Skin of body (tissue), 2 donors: ENCODE data around the gene MYO15B. TPM values are rescaled to one million over a fixed set of nuclear protein-coding genes. Genes with fewer than 3 reads are reported as not detected.
A peak's percentile ranks its signal among the peaks of the same experiment; 100 is the strongest.

ENCODE experiments used
- DNase-seq: peaks from one replicate; lab custom pipeline; 2025; lab: John Stamatoyannopoulos, UW
- total RNA-seq: library from RNA; depleted of rRNA; stranded (reverse); fragments of >200 nt; gene quantifications from one replicate; pipeline ENCODE4 v1.2.3, GENCODE V29; 2014

MYO15B gene
- total RNA-seq, 1 donor from 2014 or later, result 117 TPM

DNA sequence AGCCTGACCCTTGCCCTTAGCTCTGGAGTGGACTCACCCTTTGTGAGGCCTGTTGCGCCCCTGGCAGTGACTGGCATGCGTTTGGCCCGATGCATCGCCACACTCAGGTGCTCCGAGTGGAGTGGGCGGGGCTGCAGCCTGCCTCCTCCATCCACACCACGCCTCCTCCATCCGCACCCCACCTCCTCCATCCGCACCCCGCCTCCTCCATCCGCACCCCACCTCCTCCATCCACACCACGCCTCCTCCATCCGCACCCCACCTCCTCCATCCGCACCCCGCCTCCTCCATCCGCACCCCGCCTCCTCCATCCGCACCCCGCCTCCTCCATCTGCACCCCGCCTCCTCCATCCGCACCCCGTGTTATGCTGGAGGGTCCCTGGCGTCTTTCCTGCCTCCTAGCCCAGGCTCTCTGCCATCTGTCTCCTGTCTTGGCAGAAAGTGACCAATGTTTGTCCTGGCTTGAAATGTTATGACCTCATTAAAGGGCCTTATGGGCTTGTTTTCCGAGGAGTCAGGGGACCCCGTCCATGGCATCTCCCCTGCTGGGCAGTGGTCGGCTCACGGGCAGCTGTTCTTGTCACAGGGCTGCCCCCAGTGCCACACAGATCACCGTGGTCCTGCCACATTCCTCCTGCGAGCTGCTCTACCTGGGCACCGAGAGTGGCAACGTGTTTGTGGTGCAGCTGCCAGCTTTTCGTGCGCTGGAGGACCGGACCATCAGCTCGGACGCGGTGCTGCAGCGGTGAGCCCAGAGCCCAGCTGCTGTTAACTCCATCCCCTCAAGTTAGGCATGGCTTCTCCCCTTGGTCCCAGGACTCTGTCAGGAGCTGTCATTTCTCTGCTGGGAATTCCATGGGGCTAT, 28.7 kb upstream of the MYO15B start:
- DNase-seq, result no peak

DNA sequence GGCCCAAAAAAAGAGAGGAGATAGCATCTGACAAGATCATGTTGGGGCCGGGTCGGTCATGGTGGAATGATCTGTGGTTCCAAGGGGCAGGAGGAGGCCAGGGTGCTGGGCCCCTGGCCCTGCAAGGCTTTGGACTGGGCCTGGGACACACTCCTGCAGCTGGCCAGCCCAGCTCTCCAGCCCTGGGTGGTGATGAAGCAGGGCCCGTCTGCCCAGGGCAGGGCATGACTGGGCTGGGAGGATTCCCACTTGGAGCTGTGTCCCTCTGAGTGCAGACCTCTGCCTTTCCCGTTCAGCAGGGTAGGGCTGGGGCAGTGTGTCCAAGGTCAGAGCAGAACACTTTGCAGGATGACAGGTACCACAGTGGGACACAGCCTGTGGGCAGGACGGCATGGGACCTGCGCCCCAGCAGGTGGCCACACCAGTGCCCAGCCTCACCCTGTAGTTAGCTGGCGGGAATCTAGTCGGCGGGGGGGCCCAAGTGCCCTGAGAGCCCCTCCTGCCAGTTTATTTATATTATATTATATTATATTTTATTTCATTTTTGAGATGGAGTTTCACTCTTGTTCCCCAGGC, 27.6 kb upstream of the MYO15B start:
- DNase-seq, result no peak

DNA sequence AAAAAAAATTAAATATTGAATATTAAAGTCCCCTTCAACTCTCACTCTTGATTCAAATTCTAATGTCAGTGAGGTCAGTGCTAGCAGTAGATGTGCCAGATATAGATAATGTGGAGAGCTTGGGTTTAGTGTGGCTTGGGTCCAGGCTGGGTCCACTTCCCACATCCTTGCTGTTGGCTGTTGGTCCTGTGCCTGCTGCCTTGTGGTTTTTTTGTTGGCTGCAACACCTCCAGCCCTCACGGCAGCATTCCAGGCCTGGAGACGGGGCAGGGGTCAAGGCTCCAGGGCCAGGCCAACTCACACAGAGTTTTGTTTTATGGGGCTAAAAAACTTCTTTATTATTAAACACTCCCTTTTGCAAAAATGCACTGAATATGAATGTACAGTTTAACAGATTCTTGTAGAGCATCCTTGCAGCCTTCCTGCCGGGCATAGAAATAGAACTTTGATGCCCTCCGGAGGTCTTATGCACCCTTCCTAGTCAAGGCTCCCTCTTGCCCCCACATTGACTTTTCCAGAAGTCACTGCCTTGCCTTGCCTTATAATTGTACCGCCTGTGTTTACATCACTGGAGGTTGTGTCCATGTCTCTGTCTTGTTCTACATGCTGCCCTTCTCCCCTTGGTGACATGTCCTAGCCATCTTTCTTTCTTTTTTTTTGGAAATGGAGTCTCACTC, 25.5 kb upstream of the MYO15B start:
- no peak for DNase-seq

DNA sequence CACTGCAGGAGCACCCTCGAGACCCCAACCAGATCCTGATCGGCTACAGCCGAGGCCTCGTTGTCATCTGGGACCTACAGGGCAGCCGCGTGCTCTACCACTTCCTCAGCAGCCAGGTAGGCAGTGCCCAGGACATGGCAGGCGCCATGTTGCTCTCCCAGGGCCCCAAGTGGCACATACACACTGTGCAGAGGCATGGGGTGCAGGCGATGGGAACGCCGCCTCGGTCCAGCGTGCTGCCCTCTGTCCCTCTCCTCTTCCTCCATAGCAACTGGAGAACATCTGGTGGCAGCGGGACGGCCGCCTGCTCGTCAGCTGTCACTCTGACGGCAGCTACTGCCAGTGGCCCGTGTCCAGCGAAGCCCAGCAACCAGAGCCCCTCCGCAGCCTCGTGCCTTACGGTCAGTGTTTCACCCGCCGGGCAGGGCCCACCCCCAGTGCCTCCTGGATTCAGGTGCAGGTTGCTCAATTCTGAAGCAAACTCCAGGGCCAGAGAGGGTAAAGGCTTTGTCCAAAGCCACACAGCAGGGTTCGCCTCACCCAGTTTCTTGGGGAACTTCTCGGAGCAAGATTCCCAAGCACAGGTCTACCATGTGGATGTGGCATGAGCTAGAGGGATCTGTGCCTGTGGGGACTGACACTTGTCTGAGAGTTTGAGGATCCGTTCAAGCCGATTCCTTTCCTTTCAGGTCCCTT, 24.4 kb upstream of the MYO15B start:
- DNase-seq, result no peak

DNA sequence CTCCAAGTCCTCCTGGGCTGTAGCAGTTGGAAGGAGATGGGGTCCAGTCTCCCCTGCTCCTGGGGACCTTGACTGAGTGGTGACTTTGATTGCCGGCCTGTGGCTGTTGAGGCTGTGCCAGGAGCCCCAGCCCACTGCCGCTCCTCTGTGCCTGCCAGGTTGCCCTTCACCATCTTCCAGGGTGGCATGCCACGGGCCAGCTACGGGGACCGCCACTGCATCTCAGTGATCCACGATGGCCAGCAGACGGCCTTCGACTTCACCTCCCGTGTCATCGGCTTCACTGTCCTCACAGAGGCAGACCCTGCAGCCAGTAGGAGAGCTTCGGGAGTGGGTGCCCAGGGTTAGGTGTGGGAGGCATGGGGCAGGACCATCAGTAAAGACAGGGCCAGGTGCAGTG, 23.4 kb upstream of the MYO15B start:
- DNase-seq, result no peak

DNA sequence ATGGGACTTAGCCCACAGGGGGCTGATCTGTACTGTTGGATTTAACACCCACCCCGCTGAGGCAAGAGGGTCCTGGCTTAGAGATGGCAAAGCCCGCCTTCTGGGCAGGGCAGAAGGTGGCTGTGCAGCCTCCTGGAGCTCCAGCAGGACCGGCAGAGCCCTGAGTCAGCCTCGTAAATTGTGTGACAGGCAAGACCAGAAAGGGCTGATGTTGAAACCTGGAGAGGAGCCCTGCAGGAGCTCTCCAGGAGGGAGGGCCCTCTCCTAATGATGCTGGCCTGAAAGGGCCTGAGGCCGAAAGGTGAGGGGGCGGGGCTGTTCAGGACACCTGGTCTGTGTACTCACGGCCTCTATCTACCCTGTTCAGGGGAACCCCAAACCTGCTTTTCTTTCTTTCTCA, 22.5 kb upstream of the MYO15B start:
- no peak for DNase-seq

DNA sequence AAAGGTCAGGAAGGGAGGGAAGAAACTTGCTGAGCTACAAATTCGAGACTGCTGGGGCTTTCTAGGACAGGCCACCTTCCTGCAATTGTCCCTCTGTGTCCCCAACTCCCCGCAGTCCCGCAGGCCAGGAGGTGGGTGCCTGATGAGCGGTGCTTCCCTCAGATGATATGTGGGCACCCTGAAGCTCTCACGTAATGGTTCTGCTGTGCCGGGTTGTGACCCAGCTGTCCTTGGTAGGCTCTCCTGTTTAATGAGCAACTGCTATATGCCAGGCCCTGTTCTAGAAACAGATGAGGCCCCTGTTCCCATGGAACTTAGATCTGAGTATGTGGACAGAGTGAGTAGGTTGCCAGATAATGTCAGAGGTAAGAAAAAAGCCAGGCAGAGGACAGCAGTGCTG, 22.0 kb upstream of the MYO15B start:
- DNase-seq, result no peak

DNA sequence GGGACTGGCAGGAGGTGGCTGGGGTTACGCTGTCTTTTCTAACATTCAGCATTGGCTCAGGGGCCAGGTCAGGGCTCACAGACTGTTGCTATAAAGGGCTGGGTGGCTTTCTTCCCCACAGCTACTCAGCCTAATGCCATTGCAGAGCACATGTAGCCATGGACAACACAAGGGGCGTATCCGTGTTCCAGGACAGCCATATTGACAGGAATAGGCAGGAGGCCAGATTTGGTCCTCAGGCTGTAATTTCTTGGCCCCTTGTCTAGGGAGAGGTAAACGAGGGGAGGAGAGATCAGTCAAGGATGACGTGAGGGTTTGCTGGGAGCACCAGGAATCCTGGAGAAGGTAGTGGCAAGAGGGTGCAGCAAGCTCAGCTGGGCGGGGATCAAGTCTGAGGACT, 21.2 kb upstream of the MYO15B start:
- DNase-seq, result no peak

DNA sequence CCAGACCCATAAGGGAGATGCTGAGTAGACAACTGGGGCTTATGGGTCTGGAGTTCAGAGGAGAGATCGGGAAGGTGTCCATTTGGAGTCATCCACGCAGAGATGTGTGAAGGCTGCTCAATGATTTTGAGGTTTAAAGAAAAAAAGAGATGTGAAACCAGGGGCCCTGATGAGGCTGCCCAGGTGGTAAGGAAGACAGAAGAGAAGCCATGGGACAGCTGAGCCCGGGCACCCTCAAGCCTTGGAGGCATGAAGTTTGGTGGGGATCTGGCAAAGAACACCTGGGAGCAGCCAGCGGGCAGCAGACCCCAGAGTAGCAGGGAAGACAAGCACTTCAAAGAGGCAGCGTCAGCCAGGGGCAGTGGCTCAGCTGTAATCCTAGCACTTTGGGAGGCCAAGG, 20.8 kb upstream of the MYO15B start:
- DNase-seq, result no peak

DNA sequence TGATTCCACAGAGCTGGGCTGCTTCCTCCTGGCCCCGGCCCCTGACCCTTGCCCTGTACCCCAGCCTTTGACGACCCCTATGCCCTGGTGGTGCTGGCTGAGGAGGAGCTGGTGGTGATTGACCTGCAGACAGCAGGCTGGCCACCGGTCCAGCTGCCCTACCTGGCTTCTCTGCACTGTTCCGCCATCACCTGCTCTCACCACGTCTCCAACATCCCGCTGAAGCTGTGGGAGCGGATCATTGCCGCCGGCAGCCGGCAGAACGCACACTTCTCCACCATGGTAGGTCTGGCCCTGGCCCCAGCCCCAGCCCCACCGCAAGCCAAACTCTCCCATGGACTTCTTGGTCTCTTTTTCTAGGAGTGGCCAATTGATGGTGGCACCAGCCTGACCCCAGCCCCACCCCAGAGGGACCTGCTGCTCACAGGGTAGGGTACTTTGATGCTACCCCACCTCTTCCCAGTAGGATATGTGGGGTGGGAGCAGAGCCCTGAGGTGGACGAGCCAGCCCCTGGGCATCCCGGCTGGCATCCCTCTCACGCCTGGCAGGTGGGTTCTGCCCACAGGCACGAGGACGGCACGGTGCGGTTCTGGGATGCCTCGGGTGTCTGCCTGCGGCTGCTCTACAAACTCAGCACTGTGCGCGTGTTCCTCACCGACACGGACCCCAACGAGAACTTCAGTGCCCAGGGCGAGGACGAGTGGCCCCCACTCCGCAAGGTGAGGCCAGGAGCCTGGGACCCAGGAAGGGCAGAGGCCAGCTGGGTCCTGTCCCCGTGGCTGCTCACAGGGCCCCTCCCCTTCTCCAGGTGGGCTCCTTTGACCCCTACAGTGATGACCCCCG, 19.0 kb upstream of the MYO15B start:
- DNase-seq, result no peak

DNA sequence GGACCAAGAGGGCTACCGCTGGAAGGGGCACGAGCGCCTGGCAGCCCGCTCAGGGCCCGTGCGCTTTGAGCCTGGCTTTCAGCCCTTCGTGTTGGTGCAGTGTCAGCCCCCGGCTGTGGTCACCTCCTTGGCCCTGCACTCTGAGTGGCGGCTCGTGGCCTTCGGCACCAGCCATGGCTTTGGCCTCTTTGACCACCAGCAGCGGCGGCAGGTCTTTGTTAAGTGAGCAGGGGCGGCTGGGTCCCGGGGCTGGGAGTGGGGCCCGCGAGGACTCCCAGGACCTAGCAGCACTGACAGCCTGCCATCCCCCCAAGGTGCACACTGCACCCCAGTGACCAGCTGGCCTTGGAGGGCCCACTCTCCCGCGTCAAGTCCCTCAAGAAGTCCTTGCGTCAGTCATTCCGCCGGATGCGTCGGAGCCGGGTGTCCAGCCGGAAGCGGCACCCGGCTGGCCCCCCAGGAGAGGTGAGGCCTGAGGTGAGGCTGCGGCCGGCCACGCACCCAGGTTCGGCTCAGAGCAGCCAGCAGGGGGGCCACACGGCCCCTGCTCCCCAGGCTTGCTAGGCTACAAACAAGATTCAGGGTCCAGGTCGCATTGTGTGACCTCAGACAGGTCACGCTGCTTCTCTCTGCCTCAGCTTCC, 17.4 kb upstream of the MYO15B start:
- DNase-seq, result no peak

DNA sequence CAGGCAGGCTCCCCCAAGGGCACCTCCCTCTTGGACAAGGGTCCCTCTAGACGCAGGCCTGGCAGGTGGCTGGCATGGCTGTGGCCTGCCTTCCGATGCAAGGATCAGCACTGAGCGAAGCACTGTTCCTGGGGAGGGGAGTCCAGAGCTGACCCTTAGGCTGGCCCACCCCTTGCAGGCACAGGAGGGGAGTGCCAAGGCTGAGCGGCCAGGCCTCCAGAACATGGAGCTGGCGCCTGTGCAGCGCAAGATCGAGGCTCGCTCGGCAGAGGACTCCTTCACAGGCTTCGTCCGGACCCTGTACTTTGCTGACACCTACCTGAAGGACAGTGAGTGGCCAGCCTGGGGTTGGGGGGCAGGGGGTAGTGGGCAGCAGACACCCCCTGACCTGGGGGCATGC, 16.8 kb upstream of the MYO15B start:
- DNase-seq, result no peak

DNA sequence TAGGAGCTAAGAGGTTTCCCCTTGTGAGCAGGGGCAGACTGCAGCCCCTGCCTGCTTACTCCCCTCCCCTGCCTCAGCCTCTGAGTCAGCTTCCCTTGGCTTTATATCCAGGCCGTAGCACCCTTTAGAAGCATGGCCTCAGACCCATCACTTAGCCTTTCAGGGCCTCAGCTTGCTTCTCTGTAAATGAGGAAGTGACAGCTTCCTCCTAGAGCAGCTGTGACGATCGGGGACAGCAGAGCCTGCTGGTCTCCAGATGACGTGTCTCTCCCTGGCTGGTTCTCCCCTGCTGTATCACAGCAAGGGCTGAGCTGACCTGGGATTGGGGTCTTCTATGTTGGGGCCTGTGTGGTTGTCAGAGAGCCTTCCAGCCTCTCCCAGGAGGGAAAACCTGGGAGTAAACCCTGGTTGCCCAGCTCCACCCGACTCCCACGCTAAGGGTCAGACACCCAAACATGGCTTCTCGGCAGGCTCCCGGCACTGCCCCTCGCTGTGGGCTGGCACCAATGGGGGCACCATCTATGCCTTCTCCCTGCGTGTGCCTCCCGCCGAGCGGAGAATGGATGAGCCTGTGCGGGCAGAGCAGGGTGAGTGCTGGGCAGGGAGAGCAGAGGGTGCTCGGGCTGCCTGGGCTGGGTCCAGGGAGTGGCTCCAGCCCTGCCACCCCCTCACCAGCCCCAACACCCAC, 16.3 kb upstream of the MYO15B start:
- peak; percentile 27 for DNase-seq

DNA sequence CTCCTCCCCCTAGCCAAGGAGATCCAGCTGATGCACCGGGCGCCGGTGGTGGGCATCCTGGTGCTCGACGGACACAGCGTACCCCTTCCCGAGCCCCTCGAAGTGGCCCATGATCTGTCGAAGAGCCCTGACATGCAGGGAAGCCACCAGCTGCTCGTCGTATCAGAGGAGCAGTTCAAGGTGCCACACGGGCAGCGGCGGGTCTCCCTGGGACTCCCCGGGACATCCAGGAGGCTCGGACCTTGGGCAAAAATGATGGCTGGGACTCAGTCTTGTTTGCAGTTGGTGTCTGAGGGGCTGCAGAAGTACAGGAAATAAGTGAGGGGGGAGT, 15.8 kb upstream of the MYO15B start:
- no peak for DNase-seq

DNA sequence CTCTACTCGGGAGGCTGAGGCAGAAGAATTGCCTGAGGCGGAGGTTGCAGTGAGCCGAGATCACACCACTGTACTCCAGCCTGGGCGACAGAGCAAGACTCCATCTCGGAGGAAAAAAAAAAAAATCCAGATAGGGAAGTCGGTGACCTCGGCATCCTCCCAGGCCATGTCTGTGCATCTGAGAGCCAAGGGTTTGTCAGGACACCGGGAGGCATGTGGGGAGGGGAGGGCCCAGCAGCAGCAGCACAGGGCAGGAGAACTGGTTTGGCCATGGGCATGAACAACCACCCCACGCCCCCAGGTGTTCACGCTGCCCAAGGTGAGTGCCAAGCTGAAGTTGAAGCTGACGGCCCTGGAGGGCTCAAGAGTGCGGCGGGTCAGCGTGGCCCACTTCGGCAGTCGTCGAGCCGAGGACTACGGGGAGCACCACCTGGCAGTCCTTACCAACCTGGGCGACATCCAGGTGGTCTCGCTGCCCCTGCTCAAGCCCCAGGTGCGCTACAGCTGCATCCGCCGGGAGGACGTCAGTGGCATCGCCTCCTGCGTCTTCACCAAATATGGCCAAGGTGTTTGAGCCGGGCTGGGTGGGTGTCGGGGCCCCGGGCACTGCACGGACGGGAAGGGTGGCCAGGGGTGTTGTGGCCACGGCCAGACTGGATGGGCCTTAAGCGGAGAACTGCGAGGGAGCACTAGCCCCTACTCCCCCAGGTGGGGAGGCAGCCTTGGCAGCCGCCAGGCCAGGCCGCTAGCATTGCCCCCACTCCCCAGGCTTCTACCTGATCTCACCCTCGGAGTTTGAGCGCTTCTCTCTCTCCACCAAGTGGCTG, 14.7 kb upstream of the MYO15B start:
- no peak for DNase-seq

DNA sequence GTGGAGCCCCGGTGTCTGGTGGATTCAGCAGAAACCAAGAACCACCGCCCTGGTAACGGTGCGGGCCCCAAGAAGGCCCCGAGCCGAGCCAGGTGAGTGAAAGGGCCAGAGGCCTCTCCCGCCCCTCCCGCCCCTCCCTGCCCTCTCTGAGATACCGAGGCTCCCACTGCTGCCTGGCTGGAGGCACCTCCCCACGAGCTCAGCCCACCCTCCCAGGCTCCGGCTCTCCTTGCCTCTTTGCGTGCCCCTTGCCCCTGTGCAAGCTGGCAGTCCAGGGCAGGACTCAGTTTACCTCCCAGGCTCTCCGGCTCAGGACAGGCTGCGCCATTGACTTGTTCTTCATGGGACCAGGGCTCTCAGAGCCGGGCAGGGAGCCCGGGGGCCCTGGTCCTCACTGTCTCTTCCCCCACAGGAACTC, 14.1 kb upstream of the MYO15B start:
- no peak for DNase-seq

DNA sequence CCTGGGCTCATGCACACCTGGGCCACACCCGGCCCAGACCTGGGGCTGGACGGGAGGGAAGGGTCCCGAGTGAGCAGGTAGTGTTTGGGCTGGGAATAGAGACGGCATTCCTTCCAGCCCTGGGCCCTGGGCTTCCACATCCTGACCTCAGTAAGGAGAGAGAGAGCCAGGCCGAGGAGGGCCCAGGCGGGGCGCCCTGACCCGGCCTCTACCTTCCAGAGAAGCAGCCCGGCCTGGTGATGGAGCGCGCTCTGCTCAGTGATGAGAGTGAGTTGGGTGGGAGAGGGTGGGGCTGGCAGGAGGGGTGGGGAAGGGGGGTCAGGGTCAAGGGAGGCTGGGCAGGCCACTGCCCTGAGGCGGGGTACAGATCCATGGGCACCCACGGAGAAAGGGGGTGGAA, 13.6 kb upstream of the MYO15B start:
- no peak for DNase-seq

DNA sequence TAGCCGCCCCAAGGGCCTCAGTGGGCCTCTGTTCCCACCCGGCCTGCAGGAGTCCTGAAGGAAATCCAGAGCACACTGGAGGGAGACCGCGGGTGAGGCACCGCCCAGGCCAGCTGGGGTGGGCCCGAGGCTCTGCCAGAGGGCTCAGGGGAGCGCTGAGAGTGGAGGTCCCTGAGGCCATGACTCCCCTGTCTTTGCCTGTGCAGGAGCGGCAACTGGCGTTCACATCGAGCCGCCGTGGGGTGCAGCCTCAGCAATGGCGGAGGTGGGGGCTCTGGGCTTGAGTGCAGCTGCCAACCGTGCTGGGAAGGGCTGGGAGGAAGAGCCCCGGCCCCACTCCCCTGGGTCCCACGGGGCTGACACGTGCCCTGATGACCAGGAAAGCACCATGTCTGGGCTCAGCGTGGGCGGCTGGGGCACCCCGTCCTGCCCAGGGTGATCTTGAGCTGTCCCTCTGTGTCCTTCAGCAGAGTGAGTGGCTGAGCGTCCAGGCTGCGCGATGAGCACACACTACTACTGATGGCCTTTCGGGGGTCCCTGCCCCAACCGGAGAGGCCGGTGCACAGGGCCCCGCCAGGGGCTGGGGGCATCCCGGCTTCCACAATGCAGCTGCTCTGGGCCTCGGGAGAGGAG, 13.1 kb upstream of the MYO15B start:
- no peak for DNase-seq

DNA sequence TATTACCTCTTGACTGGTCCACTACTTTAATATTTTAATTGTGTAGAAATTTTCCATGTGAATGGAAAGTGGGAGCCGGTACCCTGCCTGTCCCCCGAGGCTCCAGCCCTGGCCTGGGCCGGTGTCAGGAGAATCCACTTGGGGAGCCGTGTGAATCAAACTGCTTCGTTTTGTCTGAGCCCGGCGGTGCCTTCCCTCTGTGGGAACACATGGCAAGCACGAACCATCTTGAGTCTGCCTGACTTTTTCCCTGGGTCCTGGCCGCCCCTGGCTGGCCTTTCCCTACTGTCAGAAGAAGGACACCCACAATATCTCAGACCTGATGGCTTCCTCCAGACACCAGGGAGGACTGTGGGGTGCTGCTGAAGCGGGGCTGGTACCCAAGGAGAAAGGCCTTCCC, 12.4 kb upstream of the MYO15B start:
- DNase-seq, result no peak
